K562 (cell line): Measurements from ENCODE around the gene PACRG. TPM values are rescaled to one million over a fixed set of nuclear protein-coding genes. Genes with fewer than 3 reads are reported as not detected.

Source experiments
- ATAC-seq: fragments of 200-7000 bp; cut with Tn5 transposase; 3 replicates; pipeline ENCODE4 v1.9.1; 2020; ENCODE audit warnings: moderate library complexity
- BruUV-seq: library from RNA; stranded (reverse); fragments of 400-500 nt; replicated peaks from 2 replicates; lab custom pipeline; 2021; lab: Mats Ljungman, UMichigan
- CTCF ChIA-PET: fragments of 300-600 bp; formaldehyde crosslinking; extraction: SDS; loops from one replicate; lab custom pipeline; 2021; ENCODE audit warnings: low intra/inter-chr PET ratio; lab: Yijun Ruan, JAX
- POLR2A ChIA-PET: fragments of 300-600, 350-650 bp; sonication (Branson Sonifier 250); formaldehyde crosslinking; extraction: SDS; loops from one replicate; lab custom pipeline; 2021; ENCODE audit warnings: antibody characterized with exemption, inconsistent platforms; lab: Yijun Ruan, JAX
- DNase-seq, 4 experiments: peaks; one replicate each; pipeline versions ENCODE4 v3.0.0 to v3.0.0-alpha.2; 2011 to 2018; ENCODE audit warnings: low spot score in 3 of 4, mixed read lengths in 3 of 4; ENCODE audit errors: extremely low read depth in 1 of 4
- FAIRE-seq: peaks from 2 replicates; lab custom pipeline; 2011; peaks lifted over from hg19 to GRCh38; lab: Jason Lieb, UNC
- H2AFZ ChIP-seq: 2 replicates; pipeline ENCODE4 v1.6.0; 2011; ENCODE audit warnings: low read depth, low read length, control low read depth, inconsistent platforms
- H3K27ac ChIP-seq: fragments of 200-600 bp; 3 replicates; pipeline ENCODE4 v1.8.0; 2011; ENCODE audit warnings: low read depth, mild to moderate bottlenecking, control low read depth, inconsistent platforms, low read length, moderate library complexity, mixed read lengths; ENCODE audit errors: extremely low read depth
- H3K27me3 ChIP-seq, 2 experiments: fragments of 300-600 bp in 1 of 2; 2 replicates in 1 of 2; 3 replicates in 1 of 2; pipeline versions ENCODE4 v1.6.0 to v1.8.0; 2011; ENCODE audit warnings: inconsistent platforms in 2 of 2, low read length in 2 of 2, mild to moderate bottlenecking in 1 of 2, mixed read lengths in 1 of 2, moderate library complexity in 1 of 2; ENCODE audit not compliant: control insufficient read depth in 2 of 2, insufficient read depth in 2 of 2
- H3K36me3 ChIP-seq: fragments of 300-600 bp; 3 replicates; pipeline ENCODE4 v1.8.0; 2011; ENCODE audit warnings: mild to moderate bottlenecking, low read length, inconsistent platforms; ENCODE audit not compliant: control insufficient read depth, insufficient read depth
- H3K4me1 ChIP-seq, 2 experiments: fragments of 200-600 bp in 1 of 2; replicated peaks in 1 of 2; 2 replicates in 1 of 2; 3 replicates in 1 of 2; pipeline versions ENCODE4 v1.5.1 to v1.8.0; 2011; ENCODE audit warnings: inconsistent platforms in 2 of 2, low read length in 2 of 2, mild to moderate bottlenecking in 1 of 2, mixed read lengths in 1 of 2, moderate library complexity in 1 of 2; ENCODE audit not compliant: control insufficient read depth in 2 of 2, insufficient read depth in 2 of 2
- H3K4me2 ChIP-seq: 2 replicates; pipeline ENCODE4 v1.6.1; 2011; ENCODE audit warnings: low read length, control low read depth, inconsistent platforms, mixed read lengths; ENCODE audit not compliant: insufficient read depth
- H3K4me3 ChIP-seq: fragments of 200-600 bp; sonication (generic), shearing (Covaris generic); 2 replicates; pipeline ENCODE4 v1.5.1; 2016; ENCODE audit warnings: control low read depth, inconsistent platforms
- H3K79me2 ChIP-seq: fragments of 200-600 bp; 3 replicates; pipeline ENCODE4 v1.8.0; 2011; ENCODE audit warnings: low read length, inconsistent platforms; ENCODE audit not compliant: control insufficient read depth, insufficient read depth
- H3K9ac ChIP-seq, 2 experiments: 2 replicates each; pipeline versions ENCODE4 v1.6.0 to v1.6.1; 2011; ENCODE audit warnings: low read depth in 2 of 2, low read length in 2 of 2, control low read depth in 1 of 2, inconsistent platforms in 1 of 2, mild to moderate bottlenecking in 1 of 2, mixed read lengths in 1 of 2; ENCODE audit not compliant: insufficient read depth in 1 of 2
- H3K9me1 ChIP-seq: one replicate; pipeline ENCODE4 v1.6.0; 2011; ENCODE audit warnings: inconsistent platforms, mild to moderate bottlenecking, low read length, moderate library complexity; ENCODE audit not compliant: control insufficient read depth, insufficient read depth
- H3K9me3 ChIP-seq: replicated peaks from 2 replicates; pipeline ENCODE4 v1.5.1; 2011; ENCODE audit warnings: low read depth, low read length, inconsistent platforms; ENCODE audit not compliant: control insufficient read depth, insufficient read depth
- H4K20me1 ChIP-seq: replicated peaks from 2 replicates; pipeline ENCODE4 v1.6.1; 2011; ENCODE audit warnings: low read length, inconsistent platforms, mixed read lengths; ENCODE audit not compliant: control insufficient read depth, insufficient read depth
- HNRNPLL ChIP-seq: fragments of 200-400 bp; formaldehyde crosslinking; IDR thresholded peaks from 2 replicates; pipeline ENCODE4 v1.6.1; 2017; ENCODE audit warnings: low read length, low read depth, mild to moderate bottlenecking; ENCODE audit not compliant: poor library complexity, severe bottlenecking
- ID3 ChIP-seq, 2 experiments: fragments of 250-450 bp in 1 of 2; fragments of 450-650 bp in 1 of 2; sonication (Bioruptor Pico) in 1 of 2; IDR thresholded peaks; 2 replicates each; pipeline versions ENCODE4 v1.6.1 to v1.8.0; 2016 to 2021; ENCODE audit warnings: mild to moderate bottlenecking in 2 of 2, moderate library complexity in 2 of 2, missing compliant biosample characterization in 1 of 2, missing genetic modification characterization in 1 of 2
- MBD2 ChIP-seq: sonication (generic); IDR thresholded peaks from 2 replicates; pipeline ENCODE4 v1.6.1; 2016; ENCODE audit warnings: low read depth, borderline replicate concordance
- MEIS2 ChIP-seq: fragments of 450-650 bp; IDR thresholded peaks from 2 replicates; pipeline ENCODE4 v1.6.1; 2014; ENCODE audit warnings: mild to moderate bottlenecking; ENCODE audit not compliant: partially characterized antibody
- MYNN ChIP-seq, 2 experiments: sonication (generic); formaldehyde crosslinking in 1 of 2; IDR thresholded peaks; 2 replicates each; pipeline versions ENCODE4 v1.5.0 to v1.6.1; 2016 to 2020; ENCODE audit warnings: antibody characterized with exemption in 1 of 2, missing genetic modification reagents in 1 of 2
- POLR3G ChIP-seq: IDR thresholded peaks from 2 replicates; pipeline ENCODE4 v1.6.1; 2011; ENCODE audit not compliant: insufficient read length, insufficient replicate concordance; ENCODE audit errors: extremely low read depth
- RB1 ChIP-seq: fragments of 450-650 bp; IDR thresholded peaks from 2 replicates; pipeline ENCODE4 v1.6.1; 2017; ENCODE audit warnings: low read depth, mild to moderate bottlenecking
- THRB ChIP-seq: fragments of 450-650 bp; formaldehyde crosslinking; conservative IDR thresholded peaks from 2 replicates; pipeline ENCODE4 v1.4.0; 2022; ENCODE audit warnings: mild to moderate bottlenecking, missing genetic modification characterization
- ZFP30 ChIP-seq: fragments of 250-450 bp; sonication (Bioruptor Pico); IDR thresholded peaks from 2 replicates; pipeline ENCODE4 v1.8.0; 2022; ENCODE audit warnings: moderate library complexity, mild to moderate bottlenecking, inconsistent platforms, borderline replicate concordance
- ZNF347 ChIP-seq: fragments of 450-650 bp; formaldehyde crosslinking; IDR thresholded peaks from 2 replicates; pipeline ENCODE4 v1.4.0; 2020; ENCODE audit warnings: low read depth, mild to moderate bottlenecking, moderate library complexity
- ZNF766 ChIP-seq: fragments of 200-800 bp; sonication (Bioruptor generic); conservative IDR thresholded peaks from 2 replicates; pipeline ENCODE4 v1.6.1; 2016; ENCODE audit warnings: missing genetic modification characterization, missing compliant biosample characterization
- WGBS: fragments of 100-300 bp; shearing (Covaris generic); methylation state at CpG from one replicate; pipeline ENCODE4 v1.1.6; 2016; ENCODE audit warnings: low coverage, mixed read lengths; ENCODE audit not compliant: insufficient coverage; ENCODE audit errors: missing lambda C conversion rate; 5-methylcytosine and 5-hydroxymethylcytosine counted together
- in situ Hi-C: fragments of 300-500 bp; cut with MboI; formaldehyde crosslinking; loops from 4 replicates; pipeline ENCODE4 v1.15.0; 2018; ENCODE audit warnings: inconsistent platforms, mixed read lengths
- intact Hi-C: fragments of 100-400 bp; cut with micrococcal nuclease; formaldehyde crosslinking; loops from 2 replicates; pipeline ENCODE4 v1.14.2; 2022
- polyA plus RNA-seq, 8 experiments: library from polyadenylated mRNA; depleted of rRNA in 4 of 8; stranded (reverse) in 5 of 8; unstranded in 3 of 8; fragments of >200 nt; fragmentation: Nextera tagmentation in 2 of 8; fragmentation: Illumina TruSeq in 1 of 8; extraction: Ambion mirVana in 2 of 8; extraction: Trizol in 1 of 8; gene quantifications; 2 replicates each; pipeline versions ENCODE4 v1.2.1 to v1.2.3, GENCODE V29; 2011 to 2014; ENCODE audit warnings: inconsistent platforms in 1 of 8, missing spikeins in 1 of 8
- total RNA-seq, 7 experiments: library from RNA; depleted of rRNA in 6 of 7; stranded (reverse); fragments of >200 nt in 6 of 7; fragmentation: Illumina TruSeq in 2 of 7; extraction: Trizol in 2 of 7; gene quantifications; 2 replicates each; pipeline versions ENCODE4 v1.2.1 to v1.2.3, GENCODE V29; 2011 to 2021; ENCODE audit warnings: low replicate concordance in 1 of 7
- TF ChIP-seq, protein P1 (sequence below): sonication (generic); formaldehyde crosslinking; IDR thresholded peaks from 2 replicates; pipeline ENCODE4 v1.8.1; 2023; ENCODE audit warnings: missing genetic modification reagents, mild to moderate bottlenecking, borderline replicate concordance

Gene PACRG
- total and polyA plus RNA-seq, 9 of the 15 experiments (the other 6 are each of a cell fraction or from before 2014, with no cell fraction given): 0.04 TPM; not detected in 8

DNA sequence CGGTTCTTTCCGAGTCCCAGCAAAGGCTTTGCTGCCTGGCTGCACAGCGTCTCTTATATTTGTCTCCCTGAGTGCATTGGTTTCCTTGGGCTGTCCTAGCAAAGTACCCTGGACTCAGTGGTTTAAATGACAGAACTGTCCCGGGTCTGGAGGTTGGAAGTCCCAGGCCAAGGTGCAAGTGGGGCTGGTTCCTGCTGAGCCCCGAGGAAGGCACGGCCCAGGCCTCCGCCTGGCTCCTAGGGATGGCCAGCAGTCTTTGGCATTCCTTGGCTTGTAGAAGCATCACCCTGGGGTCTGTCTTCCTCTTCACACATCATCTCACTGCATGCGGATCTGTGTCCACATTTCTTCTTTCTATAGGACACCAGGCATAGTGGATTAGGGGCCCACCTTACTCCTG is 621.9 kb downstream of the PACRG start:
- no peak overlapping the region for H2AFZ ChIP-seq
- DNase-seq (no peak), ATAC-seq (no peak), FAIRE-seq (no peak)
- ChIA-PET CTCF (no interaction called here), POLR2A (no interaction called here)
- H3K4me1 ChIP-seq: peaks cover 4 to 6% of the 10 kb centered on the region in 2 experiments; a peak in 4 of 5 replicates
- 7% methylated on average over 8 of the region's 8 CpGs for WGBS
- TF ChIP-seq ZNF766 (no peak), POLR3G (no peak), ZNF347 (CRISPR knock-in tag) (no peak), MEIS2 (no peak), MYNN (IDR thresholded peaks at IDR 0.05) (no peak), MYNN (CRISPR knock-in tag; IDR thresholded peaks at IDR 0.05) (no peak), ID3 (CRISPR knock-in tag; IDR thresholded peaks at IDR 0.05) (no peak), ID3 (tag; IDR thresholded peaks at IDR 0.05) (no peak), THRB (CRISPR knock-in tag) (no peak), HNRNPLL (no peak), MBD2 (no peak), ZFP30 (CRISPR knock-in tag) (no peak), RB1 (no peak)
- TF ChIP-seq, protein P1, sequence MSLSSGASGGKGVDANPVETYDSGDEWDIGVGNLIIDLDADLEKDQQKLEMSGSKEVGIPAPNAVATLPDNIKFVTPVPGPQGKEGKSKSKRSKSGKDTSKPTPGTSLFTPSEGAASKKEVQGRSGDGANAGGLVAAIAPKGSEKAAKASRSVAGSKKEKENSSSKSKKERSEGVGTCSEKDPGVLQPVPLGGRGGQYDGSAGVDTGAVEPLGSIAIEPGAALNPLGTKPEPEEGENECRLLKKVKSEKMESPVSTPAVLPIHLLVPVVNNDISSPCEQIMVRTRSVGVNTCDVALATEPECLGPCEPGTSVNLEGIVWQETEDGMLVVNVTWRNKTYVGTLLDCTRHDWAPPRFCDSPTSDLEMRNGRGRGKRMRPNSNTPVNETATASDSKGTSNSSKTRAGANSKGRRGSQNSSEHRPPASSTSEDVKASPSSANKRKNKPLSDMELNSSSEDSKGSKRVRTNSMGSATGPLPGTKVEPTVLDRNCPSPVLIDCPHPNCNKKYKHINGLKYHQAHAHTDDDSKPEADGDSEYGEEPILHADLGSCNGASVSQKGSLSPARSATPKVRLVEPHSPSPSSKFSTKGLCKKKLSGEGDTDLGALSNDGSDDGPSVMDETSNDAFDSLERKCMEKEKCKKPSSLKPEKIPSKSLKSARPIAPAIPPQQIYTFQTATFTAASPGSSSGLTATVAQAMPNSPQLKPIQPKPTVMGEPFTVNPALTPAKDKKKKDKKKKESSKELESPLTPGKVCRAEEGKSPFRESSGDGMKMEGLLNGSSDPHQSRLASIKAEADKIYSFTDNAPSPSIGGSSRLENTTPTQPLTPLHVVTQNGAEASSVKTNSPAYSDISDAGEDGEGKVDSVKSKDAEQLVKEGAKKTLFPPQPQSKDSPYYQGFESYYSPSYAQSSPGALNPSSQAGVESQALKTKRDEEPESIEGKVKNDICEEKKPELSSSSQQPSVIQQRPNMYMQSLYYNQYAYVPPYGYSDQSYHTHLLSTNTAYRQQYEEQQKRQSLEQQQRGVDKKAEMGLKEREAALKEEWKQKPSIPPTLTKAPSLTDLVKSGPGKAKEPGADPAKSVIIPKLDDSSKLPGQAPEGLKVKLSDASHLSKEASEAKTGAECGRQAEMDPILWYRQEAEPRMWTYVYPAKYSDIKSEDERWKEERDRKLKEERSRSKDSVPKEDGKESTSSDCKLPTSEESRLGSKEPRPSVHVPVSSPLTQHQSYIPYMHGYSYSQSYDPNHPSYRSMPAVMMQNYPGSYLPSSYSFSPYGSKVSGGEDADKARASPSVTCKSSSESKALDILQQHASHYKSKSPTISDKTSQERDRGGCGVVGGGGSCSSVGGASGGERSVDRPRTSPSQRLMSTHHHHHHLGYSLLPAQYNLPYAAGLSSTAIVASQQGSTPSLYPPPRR (CRISPR knock-in tag): no peak
- in situ Hi-C loops (no loop called here), intact Hi-C loops (no loop called here)
- H4K20me1 ChIP-seq: no peaks in the 10 kb centered on the region
- no peaks in the 10 kb centered on the region for H3K36me3 ChIP-seq
- no peak overlapping the region for H3K27ac ChIP-seq
- H3K79me2 ChIP-seq: no peaks in the 10 kb centered on the region
- H3K4me3 ChIP-seq: no peak overlapping the region
- H3K4me2 ChIP-seq: no peak overlapping the region
- peaks cover 45 to 81% of the 10 kb centered on the region in 2 experiments for H3K27me3 ChIP-seq
- no peak overlapping the region for H3K9ac ChIP-seq
- H3K9me3 ChIP-seq: no peaks in the 10 kb centered on the region
- H3K9me1 ChIP-seq: no peaks in the 10 kb centered on the region
- no TSS peak for BruUV-seq
